ENCODE data around the gene CHAD.
"Not testable (repeated sequence)": the region's sequence is repeated elsewhere in the genome, so short reads cannot be mapped to it uniquely, and the experiment has no call there.

The CHAD gene

DNA sequence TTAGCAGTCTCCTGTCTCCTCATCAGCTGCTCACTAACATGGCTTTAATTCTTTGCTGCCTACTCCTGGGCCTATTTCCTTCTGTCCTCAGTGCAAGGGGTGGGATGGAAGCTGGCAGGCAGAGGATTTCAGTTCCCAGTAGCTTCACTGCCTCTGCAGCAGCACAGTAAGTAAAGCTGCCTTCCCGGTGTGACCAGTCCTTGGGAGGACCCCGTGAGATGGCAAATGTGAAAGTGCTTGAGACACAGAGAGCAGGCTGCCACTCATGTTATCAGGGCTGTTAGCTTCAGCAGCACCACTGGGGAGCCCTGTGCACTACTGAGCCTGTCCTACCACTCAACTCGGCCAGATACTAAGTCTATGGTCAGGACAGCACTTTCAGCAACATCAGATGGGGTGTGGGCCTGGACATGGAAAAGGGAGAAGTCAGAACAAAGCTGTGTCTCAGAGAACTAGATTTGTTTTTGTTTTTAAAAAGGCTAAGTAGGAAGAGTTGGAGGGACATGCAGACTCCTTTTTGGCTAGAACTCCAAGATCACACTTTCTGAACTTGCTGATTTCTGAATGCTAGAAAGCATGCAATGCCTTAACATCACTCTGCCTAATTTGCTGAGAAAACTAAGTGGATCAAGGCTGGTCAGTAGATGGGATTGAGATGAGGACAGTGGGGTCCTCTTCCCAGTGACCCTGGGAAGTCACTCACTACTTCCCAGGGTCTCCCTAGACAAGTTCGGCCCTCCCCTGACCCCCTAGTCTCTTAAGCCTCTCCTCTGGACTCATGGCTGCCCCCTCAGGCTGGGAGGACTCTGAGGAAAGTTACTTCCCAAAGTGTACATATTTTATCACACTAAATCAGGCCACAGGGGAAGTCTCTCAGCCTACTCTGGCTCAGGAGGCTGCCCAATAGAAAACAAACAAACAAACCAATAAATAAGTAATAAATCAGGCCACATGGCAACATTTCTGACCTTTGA, 41.6 kb downstream of the CHAD start:
- no peak for DNase-seq (ENCODE audit: low read depth)

DNA sequence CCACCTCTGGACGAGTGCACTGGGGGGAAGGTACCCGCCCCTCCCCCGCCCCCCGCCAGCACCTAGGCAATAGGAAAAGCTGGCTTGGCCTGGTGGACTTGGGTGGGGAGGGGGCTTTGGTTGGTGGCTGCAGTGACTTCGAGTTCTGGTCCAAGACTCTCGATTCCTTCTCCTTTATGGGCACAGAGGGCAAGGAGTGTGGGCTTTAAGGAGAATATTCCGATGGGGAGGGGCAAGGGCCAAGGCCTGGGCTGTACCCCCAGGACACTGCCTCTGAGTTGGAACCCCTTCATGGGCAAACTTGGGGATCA, 42.3 kb downstream of the CHAD start:
- no peak for DNase-seq (ENCODE audit: low read depth)

GRCh38 chr17:50425682-50426471, 42.8 kb downstream of the CHAD start, which contains the start of gene ACSF2:
TSS of gene ACSF2 (plus strand) at chr17:50426218. CDS start at chr17:50426262, 44 bp downstream.
- DNase-seq (ENCODE audit: low read depth) = no peak

DNA sequence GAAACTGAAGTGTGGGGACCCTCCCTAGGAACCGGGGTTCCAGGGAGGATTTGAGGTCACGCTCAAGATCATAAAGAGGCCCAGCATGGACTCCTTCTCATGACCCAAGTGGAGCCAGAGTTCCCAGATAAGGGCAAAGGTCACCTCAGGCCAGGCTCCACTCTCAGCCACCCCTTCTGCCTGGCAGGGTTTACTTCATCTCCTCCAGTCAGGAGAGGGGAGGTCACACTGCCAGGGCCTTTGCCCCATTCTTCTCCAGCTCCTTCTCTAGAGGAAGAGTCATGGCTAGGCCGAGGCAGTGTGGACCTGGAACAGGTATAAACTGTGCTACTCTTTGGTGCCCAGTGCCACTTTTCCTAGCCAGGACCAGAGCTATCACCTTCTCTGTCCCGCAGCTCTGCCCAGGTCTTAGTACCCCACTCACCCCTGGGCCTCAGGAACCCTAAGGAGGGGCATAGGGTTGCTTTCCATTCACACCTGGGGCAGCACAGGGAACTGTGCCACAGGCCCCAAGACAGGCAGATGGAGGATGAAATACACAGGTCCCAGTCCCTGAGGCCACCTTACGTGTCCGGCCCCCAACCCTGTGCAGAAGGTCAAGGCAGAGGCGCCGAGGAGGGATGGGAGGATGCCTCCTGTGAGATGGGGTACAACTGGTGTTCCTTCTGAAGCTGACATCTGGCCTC, 43.5 kb downstream of the CHAD start:
- DNase-seq (ENCODE audit: low read depth) = no peak

- no peak for DNase-seq (ENCODE audit: low read depth)
These were observed 44.3 kb downstream of the CHAD start for GRCh38 chr17:50424246-50424995.

- peak; percentile 75 for DNase-seq (ENCODE audit: low read depth)
These were observed 45.0 kb downstream of the CHAD start for GRCh38 chr17:50423553-50424159.

DNA sequence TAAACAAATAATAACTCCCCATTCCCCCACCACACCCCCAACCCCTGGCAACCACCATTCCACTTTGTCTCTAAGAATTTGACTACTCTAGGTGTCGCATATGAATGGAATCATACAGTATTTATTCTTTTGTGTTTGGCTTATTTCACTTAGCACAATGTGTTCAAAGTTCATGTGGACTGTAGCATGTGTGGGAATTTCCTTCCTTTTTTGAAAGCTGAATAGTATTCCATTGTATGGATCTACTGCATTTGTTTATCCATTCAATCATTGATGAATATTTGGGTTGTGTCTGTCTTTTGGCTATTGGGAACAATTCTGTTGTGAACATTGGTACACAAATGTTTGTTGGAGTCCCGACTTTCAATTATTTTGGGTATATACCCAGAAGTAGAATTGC, 45.9 kb downstream of the CHAD start:
- DNase-seq (ENCODE audit: low read depth) = no peak

GRCh38 chr17:50421308-50422051, 47.2 kb downstream of the CHAD start:
- no peak for DNase-seq (ENCODE audit: low read depth)

- DNase-seq (ENCODE audit: low read depth) = no peak
These were observed 48.1 kb downstream of the CHAD start for GRCh38 chr17:50420419-50421112.

DNA sequence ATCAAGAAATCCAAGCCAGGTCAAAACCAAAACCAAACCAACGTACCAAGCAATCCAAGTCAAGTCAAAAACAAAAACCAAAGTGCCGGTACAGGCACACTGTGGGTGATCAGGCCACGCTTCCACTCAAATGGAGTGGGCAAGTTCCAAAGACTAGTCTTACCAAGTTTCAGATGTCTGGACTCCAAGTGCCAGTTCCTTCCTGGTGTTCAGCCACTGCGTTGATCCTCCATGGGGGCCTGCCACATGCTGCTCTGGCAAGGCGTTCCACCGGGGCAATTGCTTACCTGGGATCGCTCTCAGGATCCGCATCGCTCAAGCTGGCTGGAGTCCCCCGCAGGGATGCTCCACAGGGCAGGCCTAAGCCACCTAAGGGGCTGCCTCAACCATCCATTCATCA, 49.1 kb downstream of the CHAD start:
- DNase-seq (ENCODE audit: low read depth) = not testable (repeated sequence)

GRCh38 chr17:50414808-50415207, 53.9 kb downstream of the CHAD start:
- DNase-seq (ENCODE audit: low read depth) = no peak
